Measurements from ENCODE around the gene SREBF1. TPM values are rescaled to one million over a fixed set of nuclear protein-coding genes. Genes with fewer than 3 reads are reported as not detected.

Gene SREBF1
- total and polyA plus RNA-seq, 4 donors, result 68.4 to 134 (median 80.7) TPM

DNA sequence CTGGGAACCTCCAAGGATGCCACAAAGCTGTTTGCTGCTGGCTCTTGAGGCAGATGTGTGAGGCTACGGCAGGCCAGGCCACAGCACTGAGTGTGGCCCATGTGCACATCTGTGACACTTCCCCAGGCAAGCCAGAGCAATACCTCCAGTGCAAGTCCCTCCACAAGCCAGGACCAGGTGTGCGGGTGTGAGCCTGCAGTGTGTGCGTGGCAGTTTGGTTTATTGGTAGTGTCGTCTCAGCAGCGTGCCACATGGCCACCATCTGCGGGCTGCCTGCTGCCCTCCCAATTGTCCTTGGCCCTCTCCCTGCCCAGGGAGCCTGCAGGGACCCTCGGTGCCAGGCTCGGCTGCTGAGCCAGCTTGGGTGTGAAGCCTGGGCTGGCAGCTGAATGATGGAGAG, 9.9 kb upstream of the SREBF1 start:
- no peaks in the 10 kb centered on the region for H3K27me3 ChIP-seq (ENCODE audit: control insufficient read depth in 3 of 3, insufficient read depth in 3 of 3, low read length in 2 of 3)
- peaks cover 2 to 32% (median 30%) of the 10 kb centered on the region in 5 donors for H3K4me1 ChIP-seq (ENCODE audit: control insufficient read depth in 5 of 5, insufficient read depth in 5 of 5, low read length in 5 of 5)
- no peak overlapping the region for H3K4me3 ChIP-seq
- no peak overlapping the region for H3K9ac ChIP-seq (ENCODE audit: insufficient read depth in 1 of 2, low read length in 2 of 2)
- TF ChIP-seq, protein P1, sequence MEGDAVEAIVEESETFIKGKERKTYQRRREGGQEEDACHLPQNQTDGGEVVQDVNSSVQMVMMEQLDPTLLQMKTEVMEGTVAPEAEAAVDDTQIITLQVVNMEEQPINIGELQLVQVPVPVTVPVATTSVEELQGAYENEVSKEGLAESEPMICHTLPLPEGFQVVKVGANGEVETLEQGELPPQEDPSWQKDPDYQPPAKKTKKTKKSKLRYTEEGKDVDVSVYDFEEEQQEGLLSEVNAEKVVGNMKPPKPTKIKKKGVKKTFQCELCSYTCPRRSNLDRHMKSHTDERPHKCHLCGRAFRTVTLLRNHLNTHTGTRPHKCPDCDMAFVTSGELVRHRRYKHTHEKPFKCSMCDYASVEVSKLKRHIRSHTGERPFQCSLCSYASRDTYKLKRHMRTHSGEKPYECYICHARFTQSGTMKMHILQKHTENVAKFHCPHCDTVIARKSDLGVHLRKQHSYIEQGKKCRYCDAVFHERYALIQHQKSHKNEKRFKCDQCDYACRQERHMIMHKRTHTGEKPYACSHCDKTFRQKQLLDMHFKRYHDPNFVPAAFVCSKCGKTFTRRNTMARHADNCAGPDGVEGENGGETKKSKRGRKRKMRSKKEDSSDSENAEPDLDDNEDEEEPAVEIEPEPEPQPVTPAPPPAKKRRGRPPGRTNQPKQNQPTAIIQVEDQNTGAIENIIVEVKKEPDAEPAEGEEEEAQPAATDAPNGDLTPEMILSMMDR (IDR thresholded peaks at IDR 0.05; ENCODE audit: control extremely low read depth, extremely low read depth), result no peak
- H3K36me3 ChIP-seq (ENCODE audit: control insufficient read depth in 4 of 4, insufficient read depth in 4 of 4, low read length in 4 of 4), result peaks cover 0 to 17% (median 3%) of the 10 kb centered on the region in 4 donors
- ATAC-seq (ENCODE audit: insufficient read depth, low FRiP score) (no peak), DNase-seq (no peak)
- 96 to 99% methylated on average over 8 of the region's 8 CpGs for WGBS, 2 donors
- no peaks in the 10 kb centered on the region for H3K9me3 ChIP-seq (ENCODE audit: control insufficient read depth in 4 of 4, insufficient read depth in 3 of 4, low read length in 3 of 4)
- peak overlapping the region in 1 of 2 donors; percentile 9 for H3K27ac ChIP-seq (ENCODE audit: low read depth in 1 of 2, low read length in 1 of 2)

DNA sequence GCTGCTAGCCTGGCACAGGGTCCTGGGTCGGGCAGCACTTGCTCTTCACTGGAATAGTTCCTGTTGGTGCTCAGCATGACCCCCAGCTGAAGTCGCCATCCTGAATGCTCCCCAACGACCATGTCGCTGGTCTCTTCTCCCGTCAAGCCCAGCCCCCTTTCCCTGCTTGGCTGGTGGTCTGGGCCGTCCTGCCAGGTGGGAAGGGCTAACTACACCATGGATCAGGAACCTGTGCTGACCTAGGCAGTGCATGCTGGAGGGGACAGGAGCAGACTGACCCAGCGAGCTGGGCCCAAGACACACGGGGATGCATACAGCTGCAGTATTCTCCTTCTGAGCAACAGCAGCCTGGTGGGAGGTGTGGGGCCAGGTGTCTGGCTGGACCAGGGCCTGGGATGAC, 9.2 kb upstream of the SREBF1 start:
- peaks cover 4 to 35% (median 28%) of the 10 kb centered on the region in 5 donors for H3K4me1 ChIP-seq (ENCODE audit: control insufficient read depth in 5 of 5, insufficient read depth in 5 of 5, low read length in 5 of 5)

DNA sequence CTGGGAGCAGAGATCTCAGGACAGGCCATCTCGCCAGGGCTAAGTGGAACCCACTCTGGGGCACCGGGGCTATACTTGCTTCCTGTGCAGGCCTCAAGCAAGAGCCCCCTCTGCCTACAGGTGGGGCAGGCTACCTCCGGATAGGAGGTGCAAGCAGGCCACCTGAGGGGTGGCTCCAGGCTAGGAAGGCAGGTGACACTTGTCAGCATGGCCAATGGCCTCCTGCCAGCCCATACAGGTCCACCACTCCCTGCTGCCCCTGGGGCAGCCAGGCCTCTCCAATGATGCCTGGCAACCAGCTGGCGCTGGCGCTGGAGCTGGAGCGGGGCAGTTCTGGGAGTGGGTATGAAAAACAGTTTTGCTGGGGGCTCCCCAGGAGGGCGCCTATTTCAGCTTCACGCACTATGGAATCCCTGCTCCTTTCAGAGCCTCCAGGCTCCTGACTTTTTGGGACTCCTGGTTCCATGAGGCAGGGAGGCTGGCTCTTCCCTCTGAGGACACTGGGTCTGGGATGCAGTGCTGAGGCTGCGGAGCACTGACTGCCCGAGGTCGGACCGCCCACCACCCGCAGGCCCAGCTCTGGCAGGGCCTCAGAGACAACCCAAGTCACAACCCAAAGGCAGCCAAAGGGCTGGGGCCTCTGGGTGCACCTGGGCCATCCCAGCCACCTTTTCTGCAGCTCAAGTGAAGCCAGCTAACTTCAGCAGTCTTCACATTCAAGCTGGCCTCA, 8.4 kb upstream of the SREBF1 start:
- WGBS, 2 donors, result 80 to 86% methylated on average over 13 of the region's 13 CpGs
- TF ChIP-seq, protein P1 (IDR thresholded peaks at IDR 0.05; ENCODE audit: control extremely low read depth, extremely low read depth), result no peak

More for the DNA sequence above, 9.2 kb upstream of the SREBF1 start:
- no peak overlapping the region for H3K4me3 ChIP-seq
- H3K9me3 ChIP-seq (ENCODE audit: control insufficient read depth in 4 of 4, insufficient read depth in 3 of 4, low read length in 3 of 4), result no peaks in the 10 kb centered on the region
- no peak overlapping the region for H3K27ac ChIP-seq (ENCODE audit: low read depth in 1 of 2, low read length in 1 of 2)
- WGBS, 2 donors, result 88 to 90% methylated on average over 8 of the region's 8 CpGs
- no peaks in the 10 kb centered on the region for H3K27me3 ChIP-seq (ENCODE audit: control insufficient read depth in 3 of 3, insufficient read depth in 3 of 3, low read length in 2 of 3)
- TF ChIP-seq, protein P1 (IDR thresholded peaks at IDR 0.05; ENCODE audit: control extremely low read depth, extremely low read depth), result no peak
- peaks cover 0 to 17% (median 3%) of the 10 kb centered on the region in 4 donors for H3K36me3 ChIP-seq (ENCODE audit: control insufficient read depth in 4 of 4, insufficient read depth in 4 of 4, low read length in 4 of 4)
- H3K9ac ChIP-seq (ENCODE audit: insufficient read depth in 1 of 2, low read length in 2 of 2), result no peak overlapping the region
- no peak for DNase-seq
- ATAC-seq (ENCODE audit: insufficient read depth, low FRiP score), result no peak

More for the DNA sequence above, 8.4 kb upstream of the SREBF1 start:
- H3K27me3 ChIP-seq (ENCODE audit: control insufficient read depth in 3 of 3, insufficient read depth in 3 of 3, low read length in 2 of 3), result no peaks in the 10 kb centered on the region
- H3K9ac ChIP-seq (ENCODE audit: insufficient read depth in 1 of 2, low read length in 2 of 2), result no peak overlapping the region
- no peak for ATAC-seq (ENCODE audit: insufficient read depth, low FRiP score)
- H3K36me3 ChIP-seq (ENCODE audit: control insufficient read depth in 4 of 4, insufficient read depth in 4 of 4, low read length in 4 of 4), result peaks cover 0 to 17% (median 0%) of the 10 kb centered on the region in 4 donors
- H3K9me3 ChIP-seq (ENCODE audit: control insufficient read depth in 4 of 4, insufficient read depth in 3 of 4, low read length in 3 of 4), result no peaks in the 10 kb centered on the region
- no peak overlapping the region for H3K4me3 ChIP-seq
- H3K4me1 ChIP-seq (ENCODE audit: control insufficient read depth in 5 of 5, insufficient read depth in 5 of 5, low read length in 5 of 5), result peaks cover 7 to 38% (median 28%) of the 10 kb centered on the region in 5 donors
- no peak for DNase-seq
- peak overlapping the region in 1 of 2 donors; percentile 60 for H3K27ac ChIP-seq (ENCODE audit: low read depth in 1 of 2, low read length in 1 of 2)

Data from lung (tissue), 12 donors.